H9 (cell line): ENCODE measurements around the gene SPR. TPM values are rescaled to one million over a fixed set of nuclear protein-coding genes. Genes with fewer than 3 reads are reported as not detected.
"Not testable (repeated sequence)": the region's sequence is repeated elsewhere in the genome, so short reads cannot be mapped to it uniquely, and the experiment has no call there.

Experiments used
- DNase-seq: peaks from one replicate; pipeline ENCODE4 v3.0.0-alpha.2; 2017
- H2AFZ ChIP-seq: one replicate; pipeline ENCODE4 v1.6.1; 2013; ENCODE audit warnings: mild to moderate bottlenecking, low read length, control low read depth, moderate library complexity
- H2AK5ac ChIP-seq: 2 replicates; pipeline ENCODE4 v1.6.1; 2013; ENCODE audit warnings: low read length, control low read depth, mixed read lengths; ENCODE audit not compliant: insufficient read length
- H2BK120ac ChIP-seq: one replicate; pipeline ENCODE4 v1.6.1; 2013; ENCODE audit warnings: low read depth, mild to moderate bottlenecking, low read length, control low read depth, inconsistent platforms; ENCODE audit not compliant: poor library complexity, severe bottlenecking
- H2BK12ac ChIP-seq: 2 replicates; pipeline ENCODE4 v1.6.1; 2013; ENCODE audit warnings: low read length, control low read depth, mixed read lengths, low read depth; ENCODE audit not compliant: insufficient read length
- H2BK15ac ChIP-seq: 2 replicates; pipeline ENCODE4 v1.6.1; 2013; ENCODE audit warnings: low read depth, low read length, control low read depth
- H2BK20ac ChIP-seq: one replicate; pipeline ENCODE4 v1.6.1; 2013; ENCODE audit warnings: low read depth, mild to moderate bottlenecking, low read length, control low read depth, inconsistent platforms; ENCODE audit not compliant: poor library complexity, severe bottlenecking
- H2BK5ac ChIP-seq: 2 replicates; pipeline ENCODE4 v1.6.1; 2013; ENCODE audit warnings: low read length, control low read depth, mixed read lengths; ENCODE audit not compliant: insufficient read length
- H3K14ac ChIP-seq: 2 replicates; pipeline ENCODE4 v1.6.1; 2013; ENCODE audit warnings: low read length, control low read depth; ENCODE audit not compliant: insufficient read depth
- H3K18ac ChIP-seq: 2 replicates; pipeline ENCODE4 v1.6.1; 2013; ENCODE audit warnings: low read depth, mild to moderate bottlenecking, mixed read lengths, low read length, control low read depth; ENCODE audit not compliant: insufficient read length
- H3K23ac ChIP-seq: 2 replicates; pipeline ENCODE4 v1.6.1; 2013; ENCODE audit warnings: low read length, control low read depth, mixed read lengths, low read depth; ENCODE audit not compliant: insufficient read length
- H3K23me2 ChIP-seq: 2 replicates; pipeline ENCODE4 v1.6.1; 2013; ENCODE audit warnings: low read depth, mild to moderate bottlenecking, mixed read lengths, low read length, control low read depth; ENCODE audit not compliant: insufficient read length, poor library complexity, severe bottlenecking
- H3K27ac ChIP-seq: 2 replicates; pipeline ENCODE4 v1.5.1; 2013; ENCODE audit warnings: low read length, control low read depth, mixed read lengths, low read depth; ENCODE audit not compliant: insufficient read length
- H3K27me3 ChIP-seq: 2 replicates; pipeline ENCODE4 v1.6.1; 2013; ENCODE audit warnings: low read length, control low read depth, inconsistent platforms; ENCODE audit not compliant: insufficient read depth
- H3K4ac ChIP-seq: 2 replicates; pipeline ENCODE4 v1.6.1; 2013; ENCODE audit warnings: low read depth, mild to moderate bottlenecking, control low read depth, inconsistent platforms, low read length, moderate library complexity
- H3K4me1 ChIP-seq: 2 replicates; pipeline ENCODE4 v1.6.1; 2013; ENCODE audit warnings: low read length, control low read depth, inconsistent platforms; ENCODE audit not compliant: insufficient read depth
- H3K4me2 ChIP-seq: 2 replicates; pipeline ENCODE4 v1.6.1; 2013; ENCODE audit warnings: low read length, control low read depth, mixed read lengths; ENCODE audit not compliant: insufficient read length, insufficient read depth
- H3K56ac ChIP-seq: 2 replicates; pipeline ENCODE4 v1.6.1; 2013; ENCODE audit warnings: low read depth, mild to moderate bottlenecking, mixed read lengths, low read length, control low read depth; ENCODE audit not compliant: insufficient read length
- H3K79me1 ChIP-seq: 2 replicates; pipeline ENCODE4 v1.6.1; 2013; ENCODE audit warnings: low read depth, mild to moderate bottlenecking, moderate library complexity, low read length, control low read depth, inconsistent platforms; ENCODE audit not compliant: insufficient read depth, poor library complexity, severe bottlenecking
- H3K79me2 ChIP-seq: 2 replicates; pipeline ENCODE4 v1.6.1; 2013; ENCODE audit warnings: low read length, control low read depth, inconsistent platforms; ENCODE audit not compliant: insufficient read depth
- H3K9ac ChIP-seq: 2 replicates; pipeline ENCODE4 v1.6.1; 2013; ENCODE audit warnings: low read length, control low read depth, mixed read lengths; ENCODE audit not compliant: insufficient read length; ENCODE audit errors: extremely low read depth
- H3K9me3 ChIP-seq: one replicate; pipeline ENCODE4 v1.6.1; 2013; ENCODE audit warnings: low read depth, low read length, inconsistent platforms; ENCODE audit not compliant: control insufficient read depth
- H3T11ph ChIP-seq: one replicate; pipeline ENCODE4 v1.6.1; 2013; ENCODE audit warnings: mild to moderate bottlenecking, low read length, control low read depth, inconsistent platforms
- H4K20me1 ChIP-seq: one replicate; pipeline ENCODE4 v1.6.1; 2013; ENCODE audit not compliant: control insufficient read depth, insufficient read length, insufficient read depth
- H4K5ac ChIP-seq: 2 replicates; pipeline ENCODE4 v1.6.1; 2013; ENCODE audit warnings: low read depth, mild to moderate bottlenecking, mixed read lengths, low read length, control low read depth; ENCODE audit not compliant: insufficient read length
- H4K8ac ChIP-seq: replicated peaks from 2 replicates; pipeline ENCODE4 v1.6.1; 2013; ENCODE audit warnings: low read length, control low read depth, mixed read lengths, low read depth; ENCODE audit not compliant: insufficient read length
- H4K91ac ChIP-seq: 2 replicates; pipeline ENCODE4 v1.6.1; 2013; ENCODE audit warnings: low read depth, mild to moderate bottlenecking, moderate library complexity, mixed read lengths, low read length, control low read depth; ENCODE audit not compliant: insufficient read length
- H3K27ac Mint-ChIP-seq, 3 experiments: 2 replicates in 2 of 3; 3 replicates in 1 of 3; pipeline ENCODE4 v1.8.0; 2020 to 2021; ENCODE audit warnings: mixed read lengths in 3 of 3, mild to moderate bottlenecking in 1 of 3, moderate library complexity in 1 of 3
- H3K27me3 Mint-ChIP-seq: 2 replicates; pipeline ENCODE4 v1.8.0; 2021; ENCODE audit warnings: low read depth, mild to moderate bottlenecking, moderate library complexity, mixed read lengths
- H3K36me3 Mint-ChIP-seq, 3 experiments: 2 replicates in 2 of 3; 3 replicates in 1 of 3; pipeline ENCODE4 v1.8.0; 2020 to 2021; ENCODE audit warnings: low read depth in 3 of 3, mixed read lengths in 3 of 3; ENCODE audit not compliant: insufficient read depth in 1 of 3
- H3K4me1 Mint-ChIP-seq, 2 experiments: 2 replicates each; pipeline ENCODE4 v1.8.0; 2020; ENCODE audit warnings: mixed read lengths in 2 of 2
- H3K4me3 Mint-ChIP-seq, 2 experiments: 2 replicates in 1 of 2; 3 replicates in 1 of 2; pipeline ENCODE4 v1.8.0; 2020 to 2021; ENCODE audit warnings: mild to moderate bottlenecking in 2 of 2, mixed read lengths in 2 of 2, moderate library complexity in 1 of 2
- H3K9me3 Mint-ChIP-seq, 2 experiments: 2 replicates in 1 of 2; 3 replicates in 1 of 2; pipeline ENCODE4 v1.8.0; 2020; ENCODE audit warnings: mild to moderate bottlenecking in 2 of 2, mixed read lengths in 2 of 2, moderate library complexity in 1 of 2
- CTCF ChIP-seq: fragments of 200-600 bp; sonication (generic); conservative IDR thresholded peaks from 3 replicates; pipeline ENCODE4 v1.8.0; 2021; ENCODE audit warnings: antibody characterized with exemption, mild to moderate bottlenecking
- WGBS: extraction: QIAGEN DNeasy Blood & Tissue Kit; methylation state at CpG from one replicate; pipeline ENCODE4 v1.1.7; 2013; ENCODE audit warnings: missing lambda C conversion rate, low lambda C conversion rate, mixed read lengths; ENCODE audit not compliant: insufficient read length; ENCODE audit errors: extremely low coverage; 5-methylcytosine and 5-hydroxymethylcytosine counted together
- total RNA-seq: library from RNA; stranded (reverse); gene quantifications from 2 replicates; pipeline ENCODE4 v1.2.1, GENCODE V29; 2021

SPR gene
- total RNA-seq, 1 experiment from 2014 or later, result 7.3 TPM

DNA sequence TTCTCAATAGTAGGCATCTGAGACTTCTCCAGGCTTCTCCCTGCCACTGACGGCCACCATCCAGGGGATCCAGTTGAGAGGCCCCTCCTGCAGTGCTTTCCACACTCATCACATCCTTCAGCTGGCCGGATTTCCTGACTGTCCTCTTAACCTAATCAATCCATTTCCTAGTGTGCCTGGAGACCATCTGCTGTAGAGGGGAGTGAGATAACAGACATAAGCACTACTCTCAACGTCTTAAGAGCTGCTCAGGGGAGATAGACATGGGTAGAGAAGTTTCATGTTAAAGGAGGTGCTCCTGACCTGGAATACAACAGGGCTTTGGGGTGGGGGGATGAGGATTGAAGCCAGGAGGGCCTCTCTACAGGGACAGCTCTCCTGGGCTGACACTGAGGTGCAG, 14.2 kb downstream of the SPR start:
- H3K4me2 ChIP-seq, result no peak overlapping the region
- H4K91ac ChIP-seq, result no peak overlapping the region
- no peak overlapping the region for H3K56ac ChIP-seq
- H3K14ac ChIP-seq, result no peak overlapping the region
- no peaks in the 10 kb centered on the region for H3K4me1 ChIP-seq
- no peak overlapping the region for H2BK12ac ChIP-seq
- Mint-ChIP-seq H3K9me3 (peaks cover 4 to 5% of the 10 kb centered on the region in 2 experiments), H3K4me1 (peaks cover 0 to 4% of the 10 kb centered on the region in 2 experiments; a peak in 2 of 4 replicates), H3K36me3 (peaks cover 0 to 5% (median 0%) of the 10 kb centered on the region in 3 experiments; a peak in 1 of 7 replicates), H3K27ac (no peak overlapping the region), H3K4me3 (no peak overlapping the region), H3K27me3 (peaks cover 97% of the 10 kb centered on the region)
- no peaks in the 10 kb centered on the region for H4K20me1 ChIP-seq
- H2BK5ac ChIP-seq, result no peak overlapping the region
- H4K8ac ChIP-seq, result no peak overlapping the region
- no peak overlapping the region for H2BK20ac ChIP-seq
- H2AK5ac ChIP-seq, result no peak overlapping the region
- H3K27ac ChIP-seq, result no peak overlapping the region
- WGBS, result no CpG with 5 or more reads among the region's 3 CpGs
- TF ChIP-seq CTCF, result no peak
- no peak overlapping the region for H2BK15ac ChIP-seq
- no peak overlapping the region for H3T11ph ChIP-seq
- H2BK120ac ChIP-seq, result no peak overlapping the region
- no peaks in the 10 kb centered on the region; the same call in 1 of the 2 replicates for H3K27me3 ChIP-seq
- no peak overlapping the region for H3K23ac ChIP-seq
- no peak for DNase-seq
- no peak overlapping the region for H3K4ac ChIP-seq
- H4K5ac ChIP-seq, result no peak overlapping the region
- no peak overlapping the region for H3K18ac ChIP-seq
- no peaks in the 10 kb centered on the region for H3K79me2 ChIP-seq
- H3K9ac ChIP-seq, result no peak overlapping the region
- H3K23me2 ChIP-seq, result no peaks in the 10 kb centered on the region
- no peak overlapping the region for H2AFZ ChIP-seq
- no peaks in the 10 kb centered on the region for H3K79me1 ChIP-seq
- no peaks in the 10 kb centered on the region for H3K9me3 ChIP-seq

DNA sequence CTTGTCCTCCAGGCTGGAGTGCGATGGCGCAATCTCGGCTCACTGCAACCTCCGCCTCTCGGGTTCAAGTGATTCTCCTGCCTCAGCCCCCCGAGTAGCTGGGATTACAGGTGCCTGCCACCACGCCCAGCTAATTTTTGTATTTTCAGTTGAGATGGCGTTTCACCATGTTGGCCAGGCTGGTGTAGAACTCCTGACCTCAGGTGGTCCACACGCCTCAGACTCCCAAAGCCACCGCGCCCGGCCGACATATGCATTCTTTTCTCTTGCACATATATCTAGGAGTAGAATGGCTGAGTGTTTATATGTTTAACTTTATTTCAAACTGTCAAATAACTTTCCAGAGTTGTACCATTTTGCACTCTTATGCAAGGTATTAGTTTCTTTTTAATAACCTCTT, 20.2 kb downstream of the SPR start:
- not testable (repeated sequence) for H2AK5ac ChIP-seq, H4K91ac ChIP-seq, H3K23ac ChIP-seq, H3K79me1 ChIP-seq, H3K14ac ChIP-seq, H4K5ac ChIP-seq, H3K4me3 Mint-ChIP-seq, H3K4ac ChIP-seq, H3K23me2 ChIP-seq, H2BK15ac ChIP-seq, H3K4me2 ChIP-seq, H2BK120ac ChIP-seq, H2BK20ac ChIP-seq, H3K4me1 ChIP-seq, H4K20me1 ChIP-seq, H3K9me3 ChIP-seq, H3T11ph ChIP-seq, H2BK12ac ChIP-seq, H3K56ac ChIP-seq, H2BK5ac ChIP-seq, H3K4me1 Mint-ChIP-seq, H3K27ac Mint-ChIP-seq, H3K9ac ChIP-seq, DNase-seq, H3K79me2 ChIP-seq, H2AFZ ChIP-seq, H3K9me3 Mint-ChIP-seq, H4K8ac ChIP-seq, H3K18ac ChIP-seq, H3K36me3 Mint-ChIP-seq, H3K27ac ChIP-seq
- peaks cover 98% of the 10 kb centered on the region for H3K27me3 Mint-ChIP-seq
- WGBS, result no CpG with 5 or more reads among the region's 13 CpGs
- H3K27me3 ChIP-seq, result peaks cover 13% of the 10 kb centered on the region
